MCF 10A (cell line): ENCODE measurements around the gene KCNA5. TPM values are rescaled to one million over a fixed set of nuclear protein-coding genes. Genes with fewer than 3 reads are reported as not detected.

Experiments used
- BruUV-seq: library from RNA; stranded (reverse); fragments of 400-500 nt; replicated peaks from 2 replicates; lab custom pipeline; 2021; lab: Mats Ljungman, UMichigan
- CTCF ChIA-PET: fragments of 300-600 bp; sonication (Branson Sonifier 250); formaldehyde crosslinking; extraction: SDS; loops from one replicate; lab custom pipeline; 2021; ENCODE audit warnings: antibody characterized with exemption, inconsistent platforms; lab: Yijun Ruan, JAX
- POLR2A ChIA-PET: fragments of 300-600, 350-650 bp; sonication (Branson Sonifier 250); formaldehyde crosslinking; extraction: SDS; loops from one replicate; lab custom pipeline; 2020; ENCODE audit warnings: antibody characterized with exemption, inconsistent platforms; lab: Yijun Ruan, JAX
- DNase-seq: peaks from one replicate; pipeline ENCODE4 v3.0.0-alpha.2; 2018; ENCODE audit not compliant: unreplicated experiment
- H3K27ac Mint-ChIP-seq: one replicate; pipeline ENCODE4 v1.8.0; 2022; ENCODE audit warnings: mild to moderate bottlenecking, low read depth, mixed read lengths; ENCODE audit not compliant: unreplicated experiment
- H3K27me3 Mint-ChIP-seq: one replicate; pipeline ENCODE4 v1.8.0; 2022; ENCODE audit warnings: mixed read lengths; ENCODE audit not compliant: insufficient read depth, unreplicated experiment
- H3K36me3 Mint-ChIP-seq: one replicate; pipeline ENCODE4 v1.8.0; 2022; ENCODE audit warnings: mild to moderate bottlenecking, moderate library complexity, mixed read lengths; ENCODE audit not compliant: insufficient read depth, unreplicated experiment
- H3K4me1 Mint-ChIP-seq: one replicate; pipeline ENCODE4 v1.8.0; 2022; ENCODE audit warnings: mixed read lengths; ENCODE audit not compliant: insufficient read depth, unreplicated experiment
- H3K4me3 Mint-ChIP-seq: one replicate; pipeline ENCODE4 v1.8.0; 2022; ENCODE audit warnings: mild to moderate bottlenecking, moderate library complexity, mixed read lengths; ENCODE audit not compliant: unreplicated experiment
- H3K9me3 Mint-ChIP-seq: one replicate; pipeline ENCODE4 v1.8.0; 2022; ENCODE audit warnings: mixed read lengths; ENCODE audit not compliant: unreplicated experiment
- intact Hi-C: fragments of 100-400 bp; cut with micrococcal nuclease; formaldehyde crosslinking; loops from 2 replicates; pipeline ENCODE4 v1.14.1; 2022
- total RNA-seq: library from RNA; stranded (reverse); gene quantifications from 2 replicates; pipeline ENCODE4 v1.2.3, GENCODE V29; 2022
- TF ChIP-seq, protein P1 (sequence below): fragments of 200-600 bp; IDR thresholded peaks from one replicate; pipeline ENCODE4 v1.8.0; 2022; ENCODE audit warnings: antibody characterized with exemption, mild to moderate bottlenecking; ENCODE audit not compliant: unreplicated experiment

The KCNA5 gene
- total RNA-seq, 1 experiment from 2014 or later, result not detected

DNA sequence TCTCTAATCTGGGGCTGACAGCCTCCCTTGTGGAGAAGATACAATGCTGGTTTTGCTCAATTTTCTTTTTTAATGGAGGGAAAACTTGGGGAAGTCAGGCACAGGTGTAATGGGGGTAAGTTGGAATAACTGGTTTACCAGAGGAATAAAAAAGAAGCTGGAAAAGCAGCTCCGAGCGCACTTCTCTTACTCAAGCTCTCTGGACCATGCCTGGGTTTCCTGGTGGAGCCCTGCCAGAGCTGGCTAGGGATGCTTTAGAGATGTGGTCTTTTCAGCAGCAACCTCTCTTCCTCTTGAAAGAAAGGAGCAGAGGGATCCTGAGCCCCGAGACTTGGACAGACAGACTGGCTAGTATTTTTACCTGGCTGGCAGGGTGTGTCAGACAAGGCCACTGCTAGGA is 3.9 kb upstream of the KCNA5 start:
- DNase-seq, result no peak
- intact Hi-C loops, result no loop called here
- Mint-ChIP-seq H3K36me3 (no peaks in the 10 kb centered on the region), H3K27me3 (no peaks in the 10 kb centered on the region), H3K4me1 (no peaks in the 10 kb centered on the region), H3K9me3 (peaks cover 19% of the 10 kb centered on the region), H3K4me3 (no peak overlapping the region), H3K27ac (no peak overlapping the region)
- no TSS peak for BruUV-seq
- CTCF ChIA-PET, result interaction anchor here (1.0 to 2.0 kb wide), 3 partner anchors 14 to 18 kb away, joined by 3 to 7 read pairs (median 6); no protein-coding TSS in a partner anchor
- TF ChIP-seq, protein P1, sequence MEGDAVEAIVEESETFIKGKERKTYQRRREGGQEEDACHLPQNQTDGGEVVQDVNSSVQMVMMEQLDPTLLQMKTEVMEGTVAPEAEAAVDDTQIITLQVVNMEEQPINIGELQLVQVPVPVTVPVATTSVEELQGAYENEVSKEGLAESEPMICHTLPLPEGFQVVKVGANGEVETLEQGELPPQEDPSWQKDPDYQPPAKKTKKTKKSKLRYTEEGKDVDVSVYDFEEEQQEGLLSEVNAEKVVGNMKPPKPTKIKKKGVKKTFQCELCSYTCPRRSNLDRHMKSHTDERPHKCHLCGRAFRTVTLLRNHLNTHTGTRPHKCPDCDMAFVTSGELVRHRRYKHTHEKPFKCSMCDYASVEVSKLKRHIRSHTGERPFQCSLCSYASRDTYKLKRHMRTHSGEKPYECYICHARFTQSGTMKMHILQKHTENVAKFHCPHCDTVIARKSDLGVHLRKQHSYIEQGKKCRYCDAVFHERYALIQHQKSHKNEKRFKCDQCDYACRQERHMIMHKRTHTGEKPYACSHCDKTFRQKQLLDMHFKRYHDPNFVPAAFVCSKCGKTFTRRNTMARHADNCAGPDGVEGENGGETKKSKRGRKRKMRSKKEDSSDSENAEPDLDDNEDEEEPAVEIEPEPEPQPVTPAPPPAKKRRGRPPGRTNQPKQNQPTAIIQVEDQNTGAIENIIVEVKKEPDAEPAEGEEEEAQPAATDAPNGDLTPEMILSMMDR, result no peak
- POLR2A ChIA-PET, result no interaction called here

- TF ChIP-seq, protein P1, result no peak
- no peak overlapping the region for H3K27ac Mint-ChIP-seq
- no peak for DNase-seq
- intact Hi-C loops, result no loop called here
- CTCF ChIA-PET, result interaction anchor here (1.0 to 2.0 kb wide), 2 partner anchors 15 to 19 kb away, joined by 3 to 7 read pairs; no protein-coding TSS in a partner anchor
- no peaks in the 10 kb centered on the region for H3K27me3 Mint-ChIP-seq
- peaks cover 19% of the 10 kb centered on the region for H3K9me3 Mint-ChIP-seq
- POLR2A ChIA-PET, result no interaction called here
- H3K4me1 Mint-ChIP-seq, result no peaks in the 10 kb centered on the region
- no peak overlapping the region for H3K4me3 Mint-ChIP-seq
- peaks cover 2% of the 10 kb centered on the region for H3K36me3 Mint-ChIP-seq
- BruUV-seq, result no TSS peak
Observed at GRCh38 chr12:5040368-5040767, 3.3 kb upstream of the KCNA5 start.

DNA sequence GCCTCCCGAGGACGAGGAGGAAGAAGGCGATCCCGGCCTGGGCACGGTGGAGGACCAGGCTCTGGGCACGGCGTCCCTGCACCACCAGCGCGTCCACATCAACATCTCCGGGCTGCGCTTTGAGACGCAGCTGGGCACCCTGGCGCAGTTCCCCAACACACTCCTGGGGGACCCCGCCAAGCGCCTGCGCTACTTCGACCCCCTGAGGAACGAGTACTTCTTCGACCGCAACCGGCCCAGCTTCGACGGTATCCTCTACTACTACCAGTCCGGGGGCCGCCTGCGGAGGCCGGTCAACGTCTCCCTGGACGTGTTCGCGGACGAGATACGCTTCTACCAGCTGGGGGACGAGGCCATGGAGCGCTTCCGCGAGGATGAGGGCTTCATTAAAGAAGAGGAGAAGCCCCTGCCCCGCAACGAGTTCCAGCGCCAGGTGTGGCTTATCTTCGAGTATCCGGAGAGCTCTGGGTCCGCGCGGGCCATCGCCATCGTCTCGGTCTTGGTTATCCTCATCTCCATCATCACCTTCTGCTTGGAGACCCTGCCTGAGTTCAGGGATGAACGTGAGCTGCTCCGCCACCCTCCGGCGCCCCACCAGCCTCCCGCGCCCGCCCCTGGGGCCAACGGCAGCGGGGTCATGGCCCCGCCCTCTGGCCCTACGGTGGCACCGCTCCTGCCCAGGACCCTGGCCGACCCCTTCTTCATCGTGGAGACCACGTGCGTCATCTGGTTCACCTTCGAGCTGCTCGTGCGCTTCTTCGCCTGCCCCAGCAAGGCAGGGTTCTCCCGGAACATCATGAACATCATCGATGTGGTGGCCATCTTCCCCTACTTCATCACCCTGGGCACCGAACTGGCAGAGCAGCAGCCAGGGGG is 979 bp downstream of the KCNA5 start:
- no peak for DNase-seq
- no peak overlapping the region for H3K27ac Mint-ChIP-seq
- H3K4me3 Mint-ChIP-seq, result no peak overlapping the region

DNA sequence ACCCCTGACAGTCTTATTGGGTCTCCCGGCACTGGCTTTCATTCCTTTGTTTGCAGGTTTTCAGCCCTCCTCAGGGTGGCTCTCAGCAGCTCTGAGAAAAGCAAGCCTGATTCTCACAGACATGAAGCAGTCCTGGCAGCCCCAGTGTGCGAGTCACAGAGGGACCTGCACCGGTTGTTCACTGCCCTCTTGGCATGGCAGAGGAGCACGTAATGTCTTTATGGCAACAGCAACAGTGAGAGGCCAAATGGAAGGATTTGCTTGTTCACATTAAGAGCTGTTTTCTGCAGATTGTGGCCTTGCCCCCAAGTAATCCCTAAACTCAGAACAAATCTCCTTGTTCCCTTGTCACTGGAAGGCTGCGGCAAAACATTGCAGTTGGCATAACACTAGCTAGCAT is 3.4 kb downstream of the KCNA5 start:
- H3K27ac Mint-ChIP-seq, result no peak overlapping the region
- CTCF ChIA-PET, result no interaction called here
- H3K4me1 Mint-ChIP-seq, result no peaks in the 10 kb centered on the region
- no peak overlapping the region for H3K4me3 Mint-ChIP-seq
- DNase-seq, result no peak
- H3K9me3 Mint-ChIP-seq, result peaks cover 8% of the 10 kb centered on the region
- peaks cover 5% of the 10 kb centered on the region for H3K36me3 Mint-ChIP-seq
- H3K27me3 Mint-ChIP-seq, result no peaks in the 10 kb centered on the region
- POLR2A ChIA-PET, result no interaction called here
- no TSS peak for BruUV-seq
- TF ChIP-seq, protein P1, result no peak
- intact Hi-C loops, result no loop called here

More for the DNA sequence above, 979 bp downstream of the KCNA5 start:
- ChIA-PET POLR2A (interaction anchor here (0.6 kb wide), 1 partner anchor 1206 kb away, joined by 3 read pairs; no protein-coding TSS in a partner anchor), CTCF (interaction anchor here (0.6 kb wide), 1 partner anchor 191 kb away, joined by 3 read pairs; no protein-coding TSS in a partner anchor)
- no peaks in the 10 kb centered on the region for H3K27me3 Mint-ChIP-seq
- no peaks in the 10 kb centered on the region for H3K4me1 Mint-ChIP-seq
- intact Hi-C loops, result no loop called here
- TF ChIP-seq, protein P1, result no peak
- H3K9me3 Mint-ChIP-seq, result peaks cover 11% of the 10 kb centered on the region
- H3K36me3 Mint-ChIP-seq, result peaks cover 5% of the 10 kb centered on the region
- BruUV-seq, result no TSS peak
